GM21360 (cell line): Measurements from ENCODE around the gene NSDHL.

Experiments
- ATAC-seq: cut with Tn5 transposase; IDR thresholded peaks from one replicate; pipeline ENCODE4 v1.9.1; 2021; ENCODE audit warnings: mild to moderate bottlenecking, moderate library complexity; ENCODE audit not compliant: unreplicated experiment

The NSDHL gene

DNA sequence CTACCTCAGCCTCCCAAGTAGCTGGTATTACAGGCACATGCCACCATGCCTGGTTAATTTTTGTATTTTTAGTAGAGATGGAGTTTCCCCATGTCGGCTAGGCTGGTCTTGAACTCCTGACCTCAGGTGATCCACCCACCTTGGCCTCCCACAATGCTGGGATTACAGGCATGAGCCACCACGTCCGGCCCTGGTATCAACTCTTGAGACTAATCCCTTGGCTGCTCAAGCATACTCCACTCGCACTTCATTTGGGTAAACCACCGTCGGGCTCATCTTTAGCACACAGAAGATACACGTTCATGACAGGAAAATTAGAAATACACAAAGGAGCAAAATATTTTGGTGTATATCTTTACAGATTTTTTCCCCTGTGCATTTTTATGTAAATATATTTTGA, 79.2 kb downstream of the NSDHL start:
- peak; percentile 90 for ATAC-seq

DNA sequence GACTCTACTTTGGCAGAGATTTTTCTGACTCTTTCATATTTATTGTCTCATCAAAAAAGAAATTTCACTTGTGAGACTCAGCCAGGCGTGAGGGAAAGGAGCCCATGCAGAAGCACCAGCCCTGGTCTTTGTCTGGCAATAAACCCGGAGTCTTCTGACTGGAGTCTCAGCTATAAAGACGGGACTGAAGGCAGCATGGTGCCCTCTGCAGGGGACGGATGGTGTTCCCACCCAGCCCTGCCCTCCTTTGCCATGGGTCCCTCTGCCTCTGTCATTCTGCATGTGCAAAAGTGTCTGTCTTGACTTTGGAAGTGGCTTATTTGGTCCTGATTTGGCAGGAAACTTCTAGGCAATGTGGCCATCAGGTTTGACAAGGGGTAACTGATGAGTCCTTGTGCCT, 81.2 kb downstream of the NSDHL start:
- no peak for ATAC-seq

DNA sequence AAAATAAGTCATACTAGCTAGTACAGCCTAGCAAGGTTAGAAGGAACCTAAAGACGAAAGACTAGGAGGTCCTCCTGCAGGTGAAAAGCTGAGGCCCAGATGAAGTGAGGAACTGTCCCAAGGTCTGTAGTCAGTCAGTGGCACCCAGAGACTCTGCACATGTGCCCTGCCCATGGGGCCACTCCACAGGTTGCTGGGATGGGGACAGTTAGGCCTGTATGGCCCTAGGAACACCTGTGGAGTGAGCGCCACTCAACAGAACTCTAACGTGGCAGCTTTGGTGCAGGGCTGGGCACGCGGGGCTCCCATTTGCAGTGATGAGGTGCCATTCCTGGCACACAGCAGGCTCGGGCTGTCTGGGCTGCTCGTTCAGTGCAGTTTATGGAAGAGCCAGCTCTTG, 81.8 kb downstream of the NSDHL start:
- no peak for ATAC-seq

DNA sequence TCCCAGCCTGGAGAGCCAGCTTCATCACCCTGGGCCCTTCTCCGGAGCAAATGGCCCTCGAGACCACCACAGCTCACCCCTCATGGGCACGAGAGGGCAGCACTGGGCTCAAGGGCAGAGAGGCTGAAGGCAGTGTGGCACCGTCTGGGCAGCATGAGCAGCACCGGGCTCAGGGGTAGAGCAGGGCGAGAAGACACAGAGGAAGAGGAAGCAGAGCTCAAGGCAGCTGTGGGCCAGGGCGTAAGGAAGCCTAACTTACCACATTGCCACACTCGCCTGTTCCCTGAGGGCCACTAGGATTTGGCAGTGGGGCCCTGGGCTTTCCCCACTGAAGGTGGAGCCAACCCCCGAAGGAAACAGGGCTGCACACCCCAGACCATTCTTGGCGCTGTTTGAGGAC, 82.5 kb downstream of the NSDHL start:
- ATAC-seq, result no peak

GRCh38 chrX:152913910-152914309, 83.0 kb downstream of the NSDHL start:
- ATAC-seq, result no peak

DNA sequence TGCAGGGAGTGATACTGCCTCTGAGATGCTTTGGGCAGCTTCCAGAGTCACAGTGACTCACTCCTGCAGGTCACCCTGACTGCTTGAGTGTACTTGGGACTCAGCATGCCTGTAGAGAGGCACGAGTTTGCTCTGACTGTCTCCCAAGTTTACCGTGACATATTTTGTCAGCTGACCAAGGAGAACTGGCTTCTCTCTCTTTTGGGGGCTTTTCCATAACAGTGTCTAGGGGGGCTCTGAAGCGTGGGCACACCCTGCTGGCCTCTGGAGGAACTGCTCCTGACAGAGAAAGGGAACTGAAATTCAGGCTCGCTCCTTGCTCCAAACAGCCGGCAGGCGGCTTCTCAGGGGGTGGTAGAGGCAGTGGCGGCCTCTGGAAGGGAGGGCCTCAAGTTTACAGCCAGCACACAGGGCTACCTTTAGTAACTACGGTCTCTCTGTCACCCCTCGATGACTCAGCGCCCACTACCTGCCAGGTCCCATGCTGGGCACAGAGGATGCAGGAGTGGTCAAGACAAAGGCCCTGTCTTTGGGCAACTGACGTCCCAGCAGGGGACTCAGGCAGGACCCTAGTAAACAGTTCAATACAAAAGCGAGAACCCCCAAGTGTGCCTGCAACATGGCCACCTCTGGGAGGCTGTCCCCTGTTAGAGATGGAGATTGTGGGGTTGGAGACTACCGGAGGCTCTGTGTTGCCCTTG, 84.8 kb downstream of the NSDHL start:
- ATAC-seq, result peak; percentile 91

GRCh38 chrX:152917656-152918579, 87.1 kb downstream of the NSDHL start:
- ATAC-seq, result no peak

GRCh38 chrX:152918707-152919106, 87.8 kb downstream of the NSDHL start:
- no peak for ATAC-seq
